Stimulated activated CD8-positive, alpha-beta memory T cell treated with anti-CD3 and anti-CD28 coated beads, Interleukin-4, amount 100 ng/mL, for 4 hours (primary cell): ENCODE data around the gene FAM50B.

Experiments used
- DNase-seq, 2 donors: peaks; one replicate each; pipeline ENCODE4 v3.0.0-alpha.2; 2020; ENCODE audit warnings: low read depth in 2 of 2, low spot score in 1 of 2

The FAM50B gene

DNA sequence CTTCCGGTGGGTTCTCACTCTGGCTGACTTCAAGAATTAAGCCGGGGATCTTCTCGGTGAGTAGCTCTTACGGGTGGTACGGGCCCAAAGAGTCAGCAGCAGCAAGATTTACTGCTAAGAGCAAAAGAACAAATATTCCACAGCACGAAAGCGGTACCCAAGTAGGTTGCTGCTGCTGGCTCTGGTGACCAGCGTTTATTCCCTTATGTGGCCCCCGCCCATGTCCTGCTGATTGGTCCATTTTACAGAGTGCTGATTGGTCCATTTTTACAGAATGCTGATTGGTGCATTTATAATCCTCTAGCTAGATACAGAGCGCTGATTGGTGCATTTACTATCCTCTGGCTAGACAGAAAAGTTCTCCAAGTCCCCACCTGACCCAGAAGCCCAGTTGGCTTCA lies 44.3 kb downstream of the FAM50B start:
- no peak for DNase-seq

DNA sequence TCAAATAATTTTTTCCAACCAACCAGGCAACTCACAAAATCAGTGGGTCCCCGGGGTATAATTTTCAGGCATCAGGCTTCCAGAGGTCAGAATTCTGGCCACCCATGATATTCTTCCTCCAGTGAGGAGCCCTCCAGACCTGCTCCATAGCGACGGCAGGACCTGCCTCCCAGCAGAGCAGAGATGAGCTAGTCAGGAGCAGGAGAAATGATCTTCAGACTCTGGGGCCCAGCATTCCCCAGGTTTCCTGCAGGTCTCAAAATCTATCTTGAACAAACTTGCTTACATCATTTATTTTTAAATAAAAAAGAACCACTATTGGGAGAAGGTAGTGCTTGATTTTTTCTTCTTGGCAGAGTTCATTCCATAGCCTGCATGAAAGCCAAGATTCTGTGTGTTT lies 44.7 kb downstream of the FAM50B start:
- no peak for DNase-seq

- DNase-seq = no peak
Observed at GRCh38 chr6:3894590-3895311, 45.6 kb downstream of the FAM50B start.

DNA sequence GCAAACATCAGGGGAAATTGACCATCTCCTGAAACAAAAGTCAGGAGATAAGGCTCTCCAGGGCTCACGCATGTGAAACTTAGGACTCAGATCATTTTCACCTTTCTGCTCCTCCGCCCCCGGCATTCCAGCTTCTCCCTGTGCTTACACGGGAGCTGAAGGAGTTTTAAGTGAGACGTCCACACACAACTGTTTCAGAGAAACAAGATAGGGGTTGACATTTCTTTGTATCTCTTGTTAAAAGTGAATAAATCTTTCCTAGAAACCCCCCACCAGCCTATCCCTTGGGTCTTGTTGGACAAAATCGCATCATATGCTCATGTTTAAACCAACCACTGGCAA lies 46.1 kb downstream of the FAM50B start:
- no peak for DNase-seq

DNA sequence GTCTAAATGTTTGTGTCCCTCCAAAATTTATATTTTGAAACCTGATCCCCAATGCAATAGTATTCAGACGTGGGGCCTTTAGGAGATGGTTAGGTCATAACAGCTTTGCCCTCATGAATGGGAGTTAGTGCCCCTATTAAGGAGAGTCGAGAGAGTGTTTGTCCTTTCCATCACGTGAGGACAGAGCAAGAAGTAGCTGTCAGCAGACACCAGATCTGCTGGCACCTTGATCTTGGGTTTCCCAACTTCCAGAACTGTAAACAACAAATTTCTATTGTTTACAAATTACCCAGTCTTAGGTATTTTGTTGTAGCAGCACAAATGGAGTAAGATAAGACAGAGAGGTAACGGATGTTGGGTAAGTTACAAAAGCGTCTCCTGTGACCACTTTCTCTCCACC lies 46.6 kb downstream of the FAM50B start:
- no peak for DNase-seq

- no peak for DNase-seq
Observed at GRCh38 chr6:3898265-3898994, 49.3 kb downstream of the FAM50B start.

GRCh38 chr6:3899061-3899460 lies 49.9 kb downstream of the FAM50B start:
- no peak for DNase-seq

- no peak for DNase-seq
Observed at GRCh38 chr6:3899970-3900439, 50.8 kb downstream of the FAM50B start.
